ENCODE results near the gene CYB5D1. TPM values are rescaled to one million over a fixed set of nuclear protein-coding genes. Genes with fewer than 3 reads are reported as not detected.

The CYB5D1 gene
- total and polyA plus RNA-seq, 2 of the 8 experiments (the other 6 are each of a cell fraction or from before 2014, with no cell fraction given), result 11.0 to 18.0 TPM

- TF ChIP-seq ASH2L (IDR thresholded peaks at IDR 0.05; ENCODE audit: low read length) (no peak), SP1 (IDR thresholded peaks at IDR 0.05; ENCODE audit: low read depth, low read length) (no peak; the same call in 1 of the 2 replicates)
Observed at GRCh38 chr17:7837408-7838088, 20.3 kb upstream of the CYB5D1 start (continued).

Measured in H1 (cell line).